Cardiac muscle cell (in vitro differentiated cells and primary cell): ENCODE results near the gene CEP131. TPM values are rescaled to one million over a fixed set of nuclear protein-coding genes. Genes with fewer than 3 reads are reported as not detected.

Experiments
- DNase-seq, 2 donors: peaks; one replicate each; pipeline versions ENCODE4 v3.0.0 to v3.0.0-alpha.2; 2010 to 2017; ENCODE audit warnings: low read depth in 1 of 2, low spot score in 1 of 2
- H3K27ac ChIP-seq: fragments of 200-600 bp; sonication (generic); 2 replicates; pipeline ENCODE4 v1.5.1; 2016
- H3K27me3 ChIP-seq: fragments of 200-600 bp; sonication (generic); 2 replicates; pipeline ENCODE4 v1.6.0; 2016; ENCODE audit warnings: control low read depth
- H3K36me3 ChIP-seq: fragments of 200-600 bp; sonication (generic); 2 replicates; pipeline ENCODE4 v1.5.1; 2016; ENCODE audit warnings: control low read depth
- H3K4me1 ChIP-seq: fragments of 200-600 bp; sonication (generic); 2 replicates; pipeline ENCODE4 v1.8.1; 2017; ENCODE audit warnings: low read depth, mild to moderate bottlenecking, mixed run types
- H3K4me3 ChIP-seq: fragments of 200-600 bp; sonication (generic); 2 replicates; pipeline ENCODE4 v1.5.1; 2016; ENCODE audit warnings: mild to moderate bottlenecking
- H3K9me3 ChIP-seq: fragments of 200-600 bp; sonication (generic); 2 replicates; pipeline ENCODE4 v1.5.1; 2017; ENCODE audit warnings: low read depth, mild to moderate bottlenecking, control low read depth
- CTCF ChIP-seq: IDR thresholded peaks from 2 replicates; pipeline ENCODE4 v1.5.1; 2012; ENCODE audit warnings: low read depth, mild to moderate bottlenecking, low read length
- polyA plus RNA-seq: library from polyadenylated mRNA; unstranded; fragments of >200 nt; fragmentation: Nextera tagmentation; extraction: Ambion mirVana; gene quantifications from 2 replicates; pipeline ENCODE4 v1.2.1, GENCODE V29; 2016
- total RNA-seq: library from RNA; depleted of rRNA; stranded (reverse); fragments of >200 nt; gene quantifications from 2 replicates; pipeline ENCODE4 v1.2.3, GENCODE V29; 2016

Gene CEP131
- total and polyA plus RNA-seq, 2 experiments from 2014 or later = 29.2 to 37.0 TPM

- no peak overlapping the region for H3K27ac ChIP-seq
- H3K4me1 ChIP-seq = no peaks in the 10 kb centered on the region
- H3K36me3 ChIP-seq = no peaks in the 10 kb centered on the region
- H3K4me3 ChIP-seq = no peak overlapping the region
- no peaks in the 10 kb centered on the region for H3K27me3 ChIP-seq
- H3K9me3 ChIP-seq = no peaks in the 10 kb centered on the region
- no peak for TF ChIP-seq CTCF
- DNase-seq = no peak
Measured at GRCh38 chr17:81207610-81208581, 14.9 kb downstream of the CEP131 start.

- no peaks in the 10 kb centered on the region for H3K4me1 ChIP-seq
- no peak overlapping the region for H3K4me3 ChIP-seq
- no peak for DNase-seq
- no peaks in the 10 kb centered on the region for H3K36me3 ChIP-seq
- no peaks in the 10 kb centered on the region for H3K9me3 ChIP-seq
- H3K27me3 ChIP-seq = no peaks in the 10 kb centered on the region
- no peak for TF ChIP-seq CTCF
- no peak overlapping the region for H3K27ac ChIP-seq
Measured at GRCh38 chr17:81206657-81207056, 16.1 kb downstream of the CEP131 start.

GRCh38 chr17:81206166-81206565, 16.6 kb downstream of the CEP131 start:
- no peak for TF ChIP-seq CTCF
- no peak overlapping the region for H3K4me3 ChIP-seq
- H3K36me3 ChIP-seq = no peaks in the 10 kb centered on the region
- no peak overlapping the region for H3K27ac ChIP-seq
- DNase-seq = no peak
- no peaks in the 10 kb centered on the region for H3K9me3 ChIP-seq
- H3K4me1 ChIP-seq = no peaks in the 10 kb centered on the region
- no peaks in the 10 kb centered on the region for H3K27me3 ChIP-seq

- no peak for TF ChIP-seq CTCF
- H3K4me1 ChIP-seq = no peaks in the 10 kb centered on the region
- no peaks in the 10 kb centered on the region for H3K9me3 ChIP-seq
- no peaks in the 10 kb centered on the region for H3K36me3 ChIP-seq
- no peak overlapping the region for H3K27ac ChIP-seq
- H3K27me3 ChIP-seq = no peaks in the 10 kb centered on the region
- no peak for DNase-seq
- no peak overlapping the region for H3K4me3 ChIP-seq
Measured at GRCh38 chr17:81204578-81204977, 18.2 kb downstream of the CEP131 start.

GRCh38 chr17:81203136-81203535, 19.6 kb downstream of the CEP131 start:
- Histone ChIP-seq H3K4me1 (no peaks in the 10 kb centered on the region), H3K36me3 (no peaks in the 10 kb centered on the region), H3K27me3 (no peaks in the 10 kb centered on the region), H3K4me3 (no peak overlapping the region), H3K27ac (no peak overlapping the region), H3K9me3 (no peaks in the 10 kb centered on the region)
- no peak for TF ChIP-seq CTCF
- DNase-seq = no peak
